Naive B cell (primary cell): ENCODE measurements around the gene PHLDA2. TPM values are rescaled to one million over a fixed set of nuclear protein-coding genes. Genes with fewer than 3 reads are reported as not detected.

Experiments used
- ATAC-seq, 2 donors: fragments of 150-1000 bp; cut with Tn5 transposase; 2 replicates each; pipeline ENCODE4 v1.10.0; 2021; ENCODE audit warnings: low read depth in 2 of 2, mild to moderate bottlenecking in 2 of 2, moderate library complexity in 2 of 2
- DNase-seq: peaks from one replicate; pipeline ENCODE4 v3.0.0; 2022
- H3K27ac Mint-ChIP-seq, 6 donors: one replicate each; pipeline ENCODE4 v1.8.0; 2020 to 2022; ENCODE audit warnings: mild to moderate bottlenecking in 6 of 6, mixed read lengths in 6 of 6, moderate library complexity in 5 of 6, inconsistent platforms in 2 of 6
- H3K27me3 Mint-ChIP-seq, 3 donors: one replicate each; pipeline ENCODE4 v1.8.0; 2021 to 2022; ENCODE audit warnings: mixed read lengths in 3 of 3, mild to moderate bottlenecking in 1 of 3
- H3K36me3 Mint-ChIP-seq, 2 donors: one replicate each; pipeline ENCODE4 v1.8.0; 2020 to 2022; ENCODE audit warnings: mixed read lengths in 2 of 2, inconsistent platforms in 1 of 2, mild to moderate bottlenecking in 1 of 2
- H3K4me1 Mint-ChIP-seq, 3 donors: one replicate each; pipeline ENCODE4 v1.8.0; 2020 to 2022; ENCODE audit warnings: mixed read lengths in 3 of 3, inconsistent platforms in 1 of 3, mild to moderate bottlenecking in 1 of 3, moderate library complexity in 1 of 3
- H3K4me3 Mint-ChIP-seq, 8 donors: one replicate each; pipeline ENCODE4 v1.8.0; 2020 to 2022; ENCODE audit warnings: mild to moderate bottlenecking in 8 of 8, mixed read lengths in 8 of 8, moderate library complexity in 8 of 8, inconsistent platforms in 2 of 8
- H3K9me3 Mint-ChIP-seq, 7 donors: one replicate each; pipeline ENCODE4 v1.8.0; 2020 to 2022; ENCODE audit warnings: mixed read lengths in 7 of 7, mild to moderate bottlenecking in 5 of 7, inconsistent platforms in 2 of 7, moderate library complexity in 1 of 7
- polyA plus RNA-seq, 6 donors: library from polyadenylated mRNA; unstranded; fragments of 300-500 nt; fragmentation: Illumina TruSeq; gene quantifications; one replicate each; pipeline ENCODE4 v1.2.3, GENCODE V29; 2021; ENCODE audit warnings: low read depth in 6 of 6

Gene PHLDA2
- polyA plus RNA-seq, 6 donors from 2014 or later = not detected

GRCh38 chr11:2931420-2931746, 2.2 kb upstream of the PHLDA2 start:
- Mint-ChIP-seq H3K4me3 (no peak overlapping the region), H3K4me1 (peaks cover 8 to 24% (median 17%) of the 10 kb centered on the region in 3 donors), H3K36me3 (no peaks in the 10 kb centered on the region), H3K27me3 (peaks cover 18 to 44% (median 40%) of the 10 kb centered on the region in 3 donors), H3K27ac (no peak overlapping the region), H3K9me3 (no peaks in the 10 kb centered on the region)
- ATAC-seq (no peak), DNase-seq (no peak)

GRCh38 chr11:2930704-2931419, 1.6 kb upstream of the PHLDA2 start:
- H3K27me3 Mint-ChIP-seq = peaks cover 18 to 46% (median 42%) of the 10 kb centered on the region in 3 donors
- peak overlapping the region in 2 of 6 donors; percentile 32 to 88 for H3K27ac Mint-ChIP-seq
- no peaks in the 10 kb centered on the region for H3K9me3 Mint-ChIP-seq
- peak overlapping the region; percentile 72 to 90 (median 85) for H3K4me3 Mint-ChIP-seq
- H3K36me3 Mint-ChIP-seq = no peaks in the 10 kb centered on the region
- peaks cover 8 to 24% (median 17%) of the 10 kb centered on the region in 3 donors for H3K4me1 Mint-ChIP-seq
- ATAC-seq (peak; percentile 44), DNase-seq (no peak)

- DNase-seq = peak; percentile 25
- peak; percentile 44 to 57 for ATAC-seq
Measured at GRCh38 chr11:2929950-2930703, 907 bp upstream of the PHLDA2 start.

GRCh38 chr11:2929531-2929949, 320 bp upstream of the PHLDA2 start:
- H3K4me3 Mint-ChIP-seq = peak overlapping the region in 7 of 8 donors; percentile 61 to 86 (median 82)
- peak in 1 of 2 donors; percentile 17 for ATAC-seq

More at GRCh38 chr11:2929950-2930703, 907 bp upstream of the PHLDA2 start:
- Mint-ChIP-seq H3K27ac (peak overlapping the region in 3 of 6 donors; percentile 32 to 88 (median 63)), H3K36me3 (no peaks in the 10 kb centered on the region), H3K4me3 (peak overlapping the region; percentile 72 to 90 (median 85)), H3K27me3 (peaks cover 18 to 46% (median 42%) of the 10 kb centered on the region in 3 donors), H3K4me1 (peaks cover 8 to 24% (median 17%) of the 10 kb centered on the region in 3 donors), H3K9me3 (no peaks in the 10 kb centered on the region)

GRCh38 chr11:2927851-2928604, 1.2 kb downstream of the PHLDA2 start:
- no peaks in the 10 kb centered on the region for H3K36me3 Mint-ChIP-seq
- H3K4me1 Mint-ChIP-seq = peaks cover 8 to 24% (median 17%) of the 10 kb centered on the region in 3 donors
- H3K27me3 Mint-ChIP-seq = peaks cover 18 to 46% (median 42%) of the 10 kb centered on the region in 3 donors
- DNase-seq = no peak
- no peak overlapping the region for H3K27ac Mint-ChIP-seq
- peak overlapping the region; percentile 46 to 86 (median 80) for H3K4me3 Mint-ChIP-seq
- H3K9me3 Mint-ChIP-seq = no peaks in the 10 kb centered on the region
- no peak for ATAC-seq

More at GRCh38 chr11:2929531-2929949, 320 bp upstream of the PHLDA2 start:
- Mint-ChIP-seq H3K27ac (no peak overlapping the region), H3K9me3 (no peaks in the 10 kb centered on the region), H3K4me1 (peaks cover 8 to 24% (median 17%) of the 10 kb centered on the region in 3 donors), H3K36me3 (no peaks in the 10 kb centered on the region), H3K27me3 (peaks cover 18 to 46% (median 42%) of the 10 kb centered on the region in 3 donors)
- DNase-seq = no peak

GRCh38 chr11:2927121-2927800, 2.0 kb downstream of the PHLDA2 start:
- Mint-ChIP-seq H3K36me3 (no peaks in the 10 kb centered on the region), H3K4me1 (peaks cover 8 to 24% (median 17%) of the 10 kb centered on the region in 3 donors), H3K27me3 (peaks cover 18 to 46% (median 42%) of the 10 kb centered on the region in 3 donors), H3K27ac (no peak overlapping the region), H3K9me3 (no peaks in the 10 kb centered on the region), H3K4me3 (peak overlapping the region in 4 of 8 donors; percentile 54 to 86 (median 84))
- DNase-seq (no peak), ATAC-seq (no peak)

GRCh38 chr11:2926611-2927051, 2.6 kb downstream of the PHLDA2 start:
- H3K9me3 Mint-ChIP-seq = no peaks in the 10 kb centered on the region
- DNase-seq (no peak), ATAC-seq (no peak)
- H3K27ac Mint-ChIP-seq = peak overlapping the region in 1 of 6 donors; percentile 57
- H3K27me3 Mint-ChIP-seq = peaks cover 18 to 46% (median 40%) of the 10 kb centered on the region in 3 donors
- H3K4me3 Mint-ChIP-seq = peak overlapping the region in 3 of 8 donors; percentile 20 to 51 (median 43)
- H3K36me3 Mint-ChIP-seq = no peaks in the 10 kb centered on the region
- peaks cover 8 to 24% (median 17%) of the 10 kb centered on the region in 3 donors for H3K4me1 Mint-ChIP-seq

GRCh38 chr11:2924821-2925675, 4.2 kb downstream of the PHLDA2 start:
- Mint-ChIP-seq H3K36me3 (no peaks in the 10 kb centered on the region), H3K4me1 (peaks cover 3 to 17% (median 13%) of the 10 kb centered on the region in 3 donors), H3K4me3 (no peak overlapping the region), H3K9me3 (no peaks in the 10 kb centered on the region), H3K27me3 (peaks cover 14 to 33% (median 27%) of the 10 kb centered on the region in 3 donors), H3K27ac (no peak overlapping the region)
- DNase-seq (no peak), ATAC-seq (no peak)

- no peaks in the 10 kb centered on the region for H3K36me3 Mint-ChIP-seq
- no peak overlapping the region for H3K27ac Mint-ChIP-seq
- no peak overlapping the region for H3K4me3 Mint-ChIP-seq
Measured at GRCh38 chr11:2924381-2924780, 4.8 kb downstream of the PHLDA2 start.

GRCh38 chr11:2923446-2924375, 5.5 kb downstream of the PHLDA2 start:
- no peak overlapping the region for H3K4me3 Mint-ChIP-seq
- DNase-seq (no peak), ATAC-seq (no peak)
- peaks cover 0 to 8% (median 8%) of the 10 kb centered on the region in 3 donors for H3K4me1 Mint-ChIP-seq
- H3K27ac Mint-ChIP-seq = no peak overlapping the region
- H3K27me3 Mint-ChIP-seq = peaks cover 10 to 23% (median 22%) of the 10 kb centered on the region in 3 donors
- no peaks in the 10 kb centered on the region for H3K9me3 Mint-ChIP-seq
- no peaks in the 10 kb centered on the region for H3K36me3 Mint-ChIP-seq

More at GRCh38 chr11:2924381-2924780, 4.8 kb downstream of the PHLDA2 start:
- ATAC-seq (no peak), DNase-seq (no peak)
- Mint-ChIP-seq H3K4me1 (peaks cover 0 to 13% (median 10%) of the 10 kb centered on the region in 3 donors), H3K27me3 (peaks cover 14 to 28% (median 22%) of the 10 kb centered on the region in 3 donors), H3K9me3 (no peaks in the 10 kb centered on the region)

- ATAC-seq (no peak), DNase-seq (no peak)
- H3K36me3 Mint-ChIP-seq = no peaks in the 10 kb centered on the region
- no peak overlapping the region for H3K4me3 Mint-ChIP-seq
- no peaks in the 10 kb centered on the region for H3K9me3 Mint-ChIP-seq
- no peak overlapping the region for H3K27ac Mint-ChIP-seq
- peaks cover 0 to under 1% (median 0%) of the 10 kb centered on the region in 3 donors for H3K4me1 Mint-ChIP-seq
- peaks cover 3 to 14% (median 14%) of the 10 kb centered on the region in 3 donors for H3K27me3 Mint-ChIP-seq
Measured at GRCh38 chr11:2922655-2923054, 6.6 kb downstream of the PHLDA2 start.
